ENCODE measurements around the gene NBEA. TPM values are rescaled to one million over a fixed set of nuclear protein-coding genes. Genes with fewer than 3 reads are reported as not detected.

The NBEA gene
- total RNA-seq, 1 experiment from 2014 or later = 4.1 TPM

DNA sequence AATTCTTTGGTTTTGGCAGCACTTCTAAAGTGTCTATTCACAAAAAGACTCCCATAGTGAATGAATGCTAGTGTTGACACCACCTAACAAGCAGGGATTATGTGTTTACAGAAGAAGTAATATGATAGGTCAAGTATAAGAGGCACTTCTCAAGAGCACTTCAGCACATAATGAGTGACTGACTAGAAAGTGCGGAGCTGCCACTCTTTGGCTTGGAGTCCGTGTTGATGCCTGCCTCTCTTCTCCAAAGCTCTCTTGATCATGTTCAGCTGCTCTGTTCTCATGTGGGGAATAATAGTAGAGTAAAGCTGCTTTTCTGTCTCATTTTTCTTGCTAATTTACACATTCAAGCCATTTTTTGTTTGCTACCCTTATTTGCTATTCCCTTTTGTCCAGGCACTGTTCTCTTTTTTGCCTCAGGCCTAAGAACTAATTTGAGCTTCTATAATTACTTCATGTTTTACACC lies 557.2 kb downstream of the NBEA start:
- Histone ChIP-seq H3K9me2 (ENCODE audit: insufficient read depth) (no peaks in the 10 kb centered on the region), H3K9me3 (ENCODE audit: control insufficient read depth in 1 of 2, insufficient read depth in 1 of 2, low read depth in 1 of 2, low read length in 2 of 2) (no peaks in the 10 kb centered on the region), H3K27me3 (ENCODE audit: insufficient read depth, low read length) (no peaks in the 10 kb centered on the region), H3K27ac (ENCODE audit: low read depth, low read length) (no peak overlapping the region), H3K4me3 (replicated peaks in 1 of 2; ENCODE audit: low read depth in 1 of 2, low read length in 2 of 2) (no peak overlapping the region), H2AFZ (ENCODE audit: low read depth, low read length, poor library complexity, severe bottlenecking) (no peak overlapping the region), H3K4me2 (ENCODE audit: low read length) (no peak overlapping the region), H3K9ac (ENCODE audit: low read length) (no peak overlapping the region), H3K79me2 (ENCODE audit: insufficient read depth, low read length) (no peaks in the 10 kb centered on the region), H3K4me1 (ENCODE audit: control insufficient read depth in 1 of 2, insufficient read depth in 2 of 2, low read length in 2 of 2) (no peaks in the 10 kb centered on the region), H3K36me3 (ENCODE audit: control insufficient read depth in 1 of 2, insufficient read depth in 2 of 2, low read length in 2 of 2) (no peaks in the 10 kb centered on the region), H4K20me1 (ENCODE audit: insufficient read depth) (no peaks in the 10 kb centered on the region)
- POLR2A ChIA-PET = no interaction called here
- intact Hi-C loops (cut with micrococcal nuclease) = no loop called here
- no peak for DNase-seq (ENCODE audit: low read depth, low spot score)
- CTCF ChIA-PET = no interaction called here
- TF ChIP-seq SRF (IDR thresholded peaks at IDR 0.05; ENCODE audit: low read depth) = no peak
- RAD21 ChIA-PET (ENCODE audit: low non-redundant PET in 1 of 2, low total read pairs in 2 of 2, uncharacterized antibody in 2 of 2, unreplicated experiment in 2 of 2) = no interaction called here
- ATAC-seq = no peak
- no TSS peak for BruUV-seq (replicated peaks)

DNA sequence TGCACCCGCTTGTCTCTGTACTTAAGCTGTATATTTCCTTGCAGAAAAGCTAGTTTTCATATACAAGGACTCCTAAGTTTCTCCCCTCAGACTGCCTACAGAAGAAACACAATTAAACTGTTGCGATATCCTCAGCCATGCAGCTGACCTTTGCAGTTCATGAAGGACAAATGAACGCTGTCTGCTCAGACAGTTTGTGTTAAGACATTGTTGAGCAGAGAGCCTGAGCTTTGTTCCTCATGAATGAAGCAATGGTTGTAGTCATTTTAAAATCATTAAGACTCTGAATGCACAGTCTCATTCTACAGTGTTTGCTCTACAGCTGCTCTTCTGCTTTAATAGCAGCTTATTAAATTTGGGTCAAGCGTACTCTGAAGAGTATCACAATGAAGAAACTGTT lies 557.6 kb downstream of the NBEA start:
- no peaks in the 10 kb centered on the region for H3K79me2 ChIP-seq (ENCODE audit: insufficient read depth, low read length)
- H3K4me2 ChIP-seq (ENCODE audit: low read length) = no peak overlapping the region
- ChIA-PET POLR2A (no interaction called here), CTCF (no interaction called here), RAD21 (ENCODE audit: low non-redundant PET in 1 of 2, low total read pairs in 2 of 2, uncharacterized antibody in 2 of 2, unreplicated experiment in 2 of 2) (no interaction called here)
- no peaks in the 10 kb centered on the region for H4K20me1 ChIP-seq (ENCODE audit: insufficient read depth)
- H3K9me3 ChIP-seq (ENCODE audit: control insufficient read depth in 1 of 2, insufficient read depth in 1 of 2, low read depth in 1 of 2, low read length in 2 of 2) = no peaks in the 10 kb centered on the region
- no TSS peak for BruUV-seq (replicated peaks)
- H3K9ac ChIP-seq (ENCODE audit: low read length) = no peak overlapping the region
- H3K4me1 ChIP-seq (ENCODE audit: control insufficient read depth in 1 of 2, insufficient read depth in 2 of 2, low read length in 2 of 2) = no peaks in the 10 kb centered on the region
- no peaks in the 10 kb centered on the region for H3K27me3 ChIP-seq (ENCODE audit: insufficient read depth, low read length)
- H3K4me3 ChIP-seq (replicated peaks in 1 of 2; ENCODE audit: low read depth in 1 of 2, low read length in 2 of 2) = no peak overlapping the region
- H3K9me2 ChIP-seq (ENCODE audit: insufficient read depth) = no peaks in the 10 kb centered on the region
- H2AFZ ChIP-seq (ENCODE audit: low read depth, low read length, poor library complexity, severe bottlenecking) = no peak overlapping the region
- no peak overlapping the region for H3K27ac ChIP-seq (ENCODE audit: low read depth, low read length)
- no peak for DNase-seq (ENCODE audit: low read depth, low spot score)
- intact Hi-C loops (cut with micrococcal nuclease) = no loop called here
- no peak for ATAC-seq
- no peaks in the 10 kb centered on the region for H3K36me3 ChIP-seq (ENCODE audit: control insufficient read depth in 1 of 2, insufficient read depth in 2 of 2, low read length in 2 of 2)
- no peak for TF ChIP-seq ZFX (IDR thresholded peaks at IDR 0.05)
- no peak for TF ChIP-seq CEBPB (IDR thresholded peaks at IDR 0.05; ENCODE audit: low read depth)
- no peak for TF ChIP-seq YY1 (IDR thresholded peaks at IDR 0.05; ENCODE audit: extremely low read depth, insufficient replicate concordance, low read depth, low read length)
- TF ChIP-seq EZH2 (IDR thresholded peaks at IDR 0.05) = no peak
- TF ChIP-seq CBX3 (IDR thresholded peaks at IDR 0.05; ENCODE audit: low read depth) = no peak
- TF ChIP-seq TCF7L2 (IDR thresholded peaks at IDR 0.05; ENCODE audit: borderline replicate concordance, extremely low read depth, insufficient read depth, insufficient read length) = no peak
- TF ChIP-seq, protein P1, sequence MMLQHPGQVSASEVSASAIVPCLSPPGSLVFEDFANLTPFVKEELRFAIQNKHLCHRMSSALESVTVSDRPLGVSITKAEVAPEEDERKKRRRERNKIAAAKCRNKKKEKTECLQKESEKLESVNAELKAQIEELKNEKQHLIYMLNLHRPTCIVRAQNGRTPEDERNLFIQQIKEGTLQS (IDR thresholded peaks at IDR 0.05) = no peak
- TF ChIP-seq, protein P2, sequence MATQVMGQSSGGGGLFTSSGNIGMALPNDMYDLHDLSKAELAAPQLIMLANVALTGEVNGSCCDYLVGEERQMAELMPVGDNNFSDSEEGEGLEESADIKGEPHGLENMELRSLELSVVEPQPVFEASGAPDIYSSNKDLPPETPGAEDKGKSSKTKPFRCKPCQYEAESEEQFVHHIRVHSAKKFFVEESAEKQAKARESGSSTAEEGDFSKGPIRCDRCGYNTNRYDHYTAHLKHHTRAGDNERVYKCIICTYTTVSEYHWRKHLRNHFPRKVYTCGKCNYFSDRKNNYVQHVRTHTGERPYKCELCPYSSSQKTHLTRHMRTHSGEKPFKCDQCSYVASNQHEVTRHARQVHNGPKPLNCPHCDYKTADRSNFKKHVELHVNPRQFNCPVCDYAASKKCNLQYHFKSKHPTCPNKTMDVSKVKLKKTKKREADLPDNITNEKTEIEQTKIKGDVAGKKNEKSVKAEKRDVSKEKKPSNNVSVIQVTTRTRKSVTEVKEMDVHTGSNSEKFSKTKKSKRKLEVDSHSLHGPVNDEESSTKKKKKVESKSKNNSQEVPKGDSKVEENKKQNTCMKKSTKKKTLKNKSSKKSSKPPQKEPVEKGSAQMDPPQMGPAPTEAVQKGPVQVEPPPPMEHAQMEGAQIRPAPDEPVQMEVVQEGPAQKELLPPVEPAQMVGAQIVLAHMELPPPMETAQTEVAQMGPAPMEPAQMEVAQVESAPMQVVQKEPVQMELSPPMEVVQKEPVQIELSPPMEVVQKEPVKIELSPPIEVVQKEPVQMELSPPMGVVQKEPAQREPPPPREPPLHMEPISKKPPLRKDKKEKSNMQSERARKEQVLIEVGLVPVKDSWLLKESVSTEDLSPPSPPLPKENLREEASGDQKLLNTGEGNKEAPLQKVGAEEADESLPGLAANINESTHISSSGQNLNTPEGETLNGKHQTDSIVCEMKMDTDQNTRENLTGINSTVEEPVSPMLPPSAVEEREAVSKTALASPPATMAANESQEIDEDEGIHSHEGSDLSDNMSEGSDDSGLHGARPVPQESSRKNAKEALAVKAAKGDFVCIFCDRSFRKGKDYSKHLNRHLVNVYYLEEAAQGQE (IDR thresholded peaks at IDR 0.05; ENCODE audit: low read depth) = no peak
- TF ChIP-seq POLR2AphosphoS5 (IDR thresholded peaks at IDR 0.05; ENCODE audit: low read depth, low read length) = no peak
- TF ChIP-seq EZH2phosphoT487 (IDR thresholded peaks at IDR 0.05; ENCODE audit: borderline replicate concordance) = no peak
- no peak for TF ChIP-seq SRF (IDR thresholded peaks at IDR 0.05; ENCODE audit: low read depth)
- no peak for TF ChIP-seq ELF1 (IDR thresholded peaks at IDR 0.05; ENCODE audit: borderline replicate concordance, low read depth)
- TF ChIP-seq ZNF274 (IDR thresholded peaks at IDR 0.05; ENCODE audit: low read depth, low read length) = no peak
- TF ChIP-seq, protein P3, sequence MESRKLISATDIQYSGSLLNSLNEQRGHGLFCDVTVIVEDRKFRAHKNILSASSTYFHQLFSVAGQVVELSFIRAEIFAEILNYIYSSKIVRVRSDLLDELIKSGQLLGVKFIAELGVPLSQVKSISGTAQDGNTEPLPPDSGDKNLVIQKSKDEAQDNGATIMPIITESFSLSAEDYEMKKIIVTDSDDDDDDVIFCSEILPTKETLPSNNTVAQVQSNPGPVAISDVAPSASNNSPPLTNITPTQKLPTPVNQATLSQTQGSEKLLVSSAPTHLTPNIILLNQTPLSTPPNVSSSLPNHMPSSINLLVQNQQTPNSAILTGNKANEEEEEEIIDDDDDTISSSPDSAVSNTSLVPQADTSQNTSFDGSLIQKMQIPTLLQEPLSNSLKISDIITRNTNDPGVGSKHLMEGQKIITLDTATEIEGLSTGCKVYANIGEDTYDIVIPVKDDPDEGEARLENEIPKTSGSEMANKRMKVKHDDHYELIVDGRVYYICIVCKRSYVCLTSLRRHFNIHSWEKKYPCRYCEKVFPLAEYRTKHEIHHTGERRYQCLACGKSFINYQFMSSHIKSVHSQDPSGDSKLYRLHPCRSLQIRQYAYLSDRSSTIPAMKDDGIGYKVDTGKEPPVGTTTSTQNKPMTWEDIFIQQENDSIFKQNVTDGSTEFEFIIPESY (IDR thresholded peaks at IDR 0.05; ENCODE audit: extremely low read depth, insufficient replicate concordance, low read length) = no peak
- TF ChIP-seq, protein P4, sequence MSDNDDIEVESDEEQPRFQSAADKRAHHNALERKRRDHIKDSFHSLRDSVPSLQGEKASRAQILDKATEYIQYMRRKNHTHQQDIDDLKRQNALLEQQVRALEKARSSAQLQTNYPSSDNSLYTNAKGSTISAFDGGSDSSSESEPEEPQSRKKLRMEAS (IDR thresholded peaks at IDR 0.05) = no peak
- no peak for TF ChIP-seq SP1 (IDR thresholded peaks at IDR 0.05; ENCODE audit: low read depth)
